CD8-positive, alpha-beta memory T cell (primary cell): Measurements from ENCODE around the gene SLC37A1. TPM values are rescaled to one million over a fixed set of nuclear protein-coding genes. Genes with fewer than 3 reads are reported as not detected.

Experiments used
- CTCF ChIA-PET: fragments of 350-600 bp; sonication (Branson Sonifier 250); formaldehyde crosslinking; loops from one replicate; lab custom pipeline; 2021; ENCODE audit warnings: antibody characterized with exemption; lab: Charles Lee
- POLR2A ChIA-PET: fragments of 350-600 bp; sonication (Branson Sonifier 250); formaldehyde crosslinking; loops from one replicate; lab custom pipeline; 2021; ENCODE audit warnings: antibody characterized with exemption; lab: Charles Lee
- DNase-seq, 5 donors: peaks; one replicate each; pipeline versions ENCODE4 v3.0.0 to v3.0.0-alpha.2; 2020 to 2022; ENCODE audit warnings: mixed read lengths in 1 of 5
- H3K27ac ChIP-seq: one replicate; pipeline ENCODE4 v1.7.0; 2013; ENCODE audit warnings: low read depth, mild to moderate bottlenecking, low read length, moderate library complexity
- H3K27me3 ChIP-seq: 2 replicates; pipeline ENCODE4 v1.7.0; 2013; ENCODE audit warnings: low read length, mild to moderate bottlenecking; ENCODE audit not compliant: insufficient read depth, poor library complexity, severe bottlenecking
- H3K36me3 ChIP-seq: 2 replicates; pipeline ENCODE4 v1.7.0; 2013; ENCODE audit warnings: mild to moderate bottlenecking, low read length, moderate library complexity; ENCODE audit not compliant: insufficient read depth
- H3K4me1 ChIP-seq: 2 replicates; pipeline ENCODE4 v1.7.0; 2013; ENCODE audit warnings: mild to moderate bottlenecking, low read length, moderate library complexity; ENCODE audit not compliant: insufficient read depth
- H3K4me3 ChIP-seq: 2 replicates; pipeline ENCODE4 v1.7.0; 2013; ENCODE audit warnings: mild to moderate bottlenecking, low read length
- H3K9me3 ChIP-seq: 2 replicates; pipeline ENCODE4 v1.7.0; 2013; ENCODE audit warnings: mild to moderate bottlenecking, low read length
- H3K27ac Mint-ChIP-seq, 8 donors: one replicate each; pipeline ENCODE4 v1.8.0; 2020 to 2021; ENCODE audit warnings: mixed read lengths in 8 of 8, mild to moderate bottlenecking in 6 of 8, inconsistent platforms in 3 of 8, moderate library complexity in 3 of 8
- H3K27me3 Mint-ChIP-seq, 2 donors: one replicate each; pipeline ENCODE4 v1.8.0; 2020 to 2021; ENCODE audit warnings: mixed read lengths in 2 of 2, mild to moderate bottlenecking in 1 of 2, moderate library complexity in 1 of 2
- H3K36me3 Mint-ChIP-seq, 3 donors: one replicate each; pipeline ENCODE4 v1.8.0; 2020 to 2021; ENCODE audit warnings: mixed read lengths in 3 of 3, inconsistent platforms in 1 of 3, mild to moderate bottlenecking in 1 of 3
- H3K4me1 Mint-ChIP-seq, 3 donors: one replicate each; pipeline ENCODE4 v1.8.0; 2020 to 2021; ENCODE audit warnings: mixed read lengths in 3 of 3, inconsistent platforms in 1 of 3, mild to moderate bottlenecking in 1 of 3
- H3K4me3 Mint-ChIP-seq, 7 donors: one replicate each; pipeline ENCODE4 v1.8.0; 2020 to 2021; ENCODE audit warnings: mixed read lengths in 7 of 7, mild to moderate bottlenecking in 6 of 7, moderate library complexity in 4 of 7, inconsistent platforms in 2 of 7
- H3K9me3 Mint-ChIP-seq, 5 donors: one replicate each; pipeline ENCODE4 v1.8.0; 2020 to 2022; ENCODE audit warnings: mixed read lengths in 5 of 5, mild to moderate bottlenecking in 3 of 5, moderate library complexity in 2 of 5, inconsistent platforms in 1 of 5
- polyA plus RNA-seq: library from polyadenylated mRNA; unstranded; fragments of 300-500 nt; fragmentation: Illumina TruSeq; gene quantifications from one replicate; pipeline ENCODE4 v1.2.3, GENCODE V29; 2021
- total RNA-seq, 2 experiments: library from RNA; stranded (reverse); gene quantifications; one replicate each; pipeline ENCODE4 v1.2.3, GENCODE V29; 2021

SLC37A1 gene
- total and polyA plus RNA-seq, 3 experiments from 2014 or later: 6.5 to 16.9 (median 16.6) TPM

- peaks cover 18% of the 10 kb centered on the region for H3K4me1 ChIP-seq
- POLR2A ChIA-PET: no interaction called here
- H3K36me3 Mint-ChIP-seq: no peaks in the 10 kb centered on the region
- H3K4me3 Mint-ChIP-seq: no peak overlapping the region
- H3K9me3 Mint-ChIP-seq: no peaks in the 10 kb centered on the region
- H3K27ac Mint-ChIP-seq: peak overlapping the region in 1 of 8 donors; percentile 19
- no peaks in the 10 kb centered on the region for H3K9me3 ChIP-seq
- no peak overlapping the region for H3K4me3 ChIP-seq
- H3K27ac ChIP-seq: no peak overlapping the region
- no peaks in the 10 kb centered on the region for H3K36me3 ChIP-seq
- H3K27me3 Mint-ChIP-seq: peaks cover 0 to 9% of the 10 kb centered on the region in 2 donors
- peaks cover 22 to 28% (median 27%) of the 10 kb centered on the region in 3 donors for H3K4me1 Mint-ChIP-seq
- CTCF ChIA-PET: no interaction called here
- H3K27me3 ChIP-seq: no peaks in the 10 kb centered on the region
- DNase-seq: no peak
Measured at GRCh38 chr21:42499444-42500112, 14.1 kb upstream of the SLC37A1 start.

- no peak overlapping the region for H3K4me3 Mint-ChIP-seq
- Histone ChIP-seq H3K27ac (no peak overlapping the region), H3K4me3 (no peak overlapping the region), H3K9me3 (no peaks in the 10 kb centered on the region), H3K4me1 (peaks cover 18% of the 10 kb centered on the region), H3K36me3 (no peaks in the 10 kb centered on the region), H3K27me3 (no peaks in the 10 kb centered on the region)
- H3K27me3 Mint-ChIP-seq: peaks cover 0 to 5% of the 10 kb centered on the region in 2 donors
- ChIA-PET CTCF (no interaction called here), POLR2A (no interaction called here)
- peaks cover 24 to 33% (median 27%) of the 10 kb centered on the region in 3 donors for H3K4me1 Mint-ChIP-seq
- H3K36me3 Mint-ChIP-seq: no peaks in the 10 kb centered on the region
- H3K27ac Mint-ChIP-seq: no peak overlapping the region
- no peaks in the 10 kb centered on the region for H3K9me3 Mint-ChIP-seq
- no peak for DNase-seq
Measured at GRCh38 chr21:42500225-42500624, 13.4 kb upstream of the SLC37A1 start.

GRCh38 chr21:42500736-42501135 lies 12.9 kb upstream of the SLC37A1 start:
- Histone ChIP-seq H3K27me3 (no peaks in the 10 kb centered on the region), H3K9me3 (no peaks in the 10 kb centered on the region), H3K4me1 (peaks cover 15% of the 10 kb centered on the region), H3K27ac (no peak overlapping the region), H3K36me3 (no peaks in the 10 kb centered on the region), H3K4me3 (no peak overlapping the region)
- H3K4me3 Mint-ChIP-seq: no peak overlapping the region
- no peaks in the 10 kb centered on the region for H3K9me3 Mint-ChIP-seq
- no peaks in the 10 kb centered on the region for H3K36me3 Mint-ChIP-seq
- H3K27ac Mint-ChIP-seq: no peak overlapping the region
- ChIA-PET POLR2A (no interaction called here), CTCF (no interaction called here)
- no peak for DNase-seq
- peaks cover 0 to 6% of the 10 kb centered on the region in 2 donors for H3K27me3 Mint-ChIP-seq
- H3K4me1 Mint-ChIP-seq: peaks cover 22 to 29% (median 23%) of the 10 kb centered on the region in 3 donors

- ChIA-PET POLR2A (no interaction called here), CTCF (no interaction called here)
- H3K4me3 Mint-ChIP-seq: no peak overlapping the region
- H3K4me1 ChIP-seq: peaks cover 6% of the 10 kb centered on the region
- H3K27me3 ChIP-seq: no peaks in the 10 kb centered on the region
- H3K9me3 ChIP-seq: no peaks in the 10 kb centered on the region
- no peaks in the 10 kb centered on the region for H3K36me3 Mint-ChIP-seq
- no peaks in the 10 kb centered on the region for H3K36me3 ChIP-seq
- peaks cover 10 to 16% (median 10%) of the 10 kb centered on the region in 3 donors for H3K4me1 Mint-ChIP-seq
- H3K4me3 ChIP-seq: no peak overlapping the region
- no peak for DNase-seq
- peak overlapping the region in 3 of 8 donors; percentile 30 to 79 (median 59) for H3K27ac Mint-ChIP-seq
- H3K27me3 Mint-ChIP-seq: peaks cover 0 to 1% of the 10 kb centered on the region in 2 donors
- no peaks in the 10 kb centered on the region for H3K9me3 Mint-ChIP-seq
- no peak overlapping the region for H3K27ac ChIP-seq
Measured at GRCh38 chr21:42503711-42504110, 9.9 kb upstream of the SLC37A1 start.

GRCh38 chr21:42505090-42505726 lies 8.4 kb upstream of the SLC37A1 start:
- Histone ChIP-seq H3K36me3 (no peaks in the 10 kb centered on the region), H3K4me1 (peaks cover 6% of the 10 kb centered on the region), H3K27ac (no peak overlapping the region), H3K27me3 (no peaks in the 10 kb centered on the region), H3K9me3 (no peaks in the 10 kb centered on the region), H3K4me3 (no peak overlapping the region)
- ChIA-PET POLR2A (no interaction called here), CTCF (interaction anchor here (0.9 kb wide), 1 partner anchor 101 kb away, joined by 3 read pairs; the partner anchor contains the start of gene UBASH3A)
- H3K36me3 Mint-ChIP-seq: no peaks in the 10 kb centered on the region
- peaks cover 0 to 1% of the 10 kb centered on the region in 2 donors for H3K27me3 Mint-ChIP-seq
- H3K9me3 Mint-ChIP-seq: no peaks in the 10 kb centered on the region
- H3K4me3 Mint-ChIP-seq: no peak overlapping the region
- peaks cover 10 to 16% (median 10%) of the 10 kb centered on the region in 3 donors for H3K4me1 Mint-ChIP-seq
- DNase-seq: no peak
- H3K27ac Mint-ChIP-seq: peak overlapping the region in 1 of 8 donors; percentile 35

- H3K36me3 Mint-ChIP-seq: no peaks in the 10 kb centered on the region
- H3K27me3 Mint-ChIP-seq: peaks cover 0 to 1% of the 10 kb centered on the region in 2 donors
- Histone ChIP-seq H3K4me3 (no peak overlapping the region), H3K27me3 (no peaks in the 10 kb centered on the region), H3K36me3 (no peaks in the 10 kb centered on the region), H3K9me3 (no peaks in the 10 kb centered on the region), H3K4me1 (peaks cover 6% of the 10 kb centered on the region), H3K27ac (no peak overlapping the region)
- DNase-seq: no peak
- H3K4me3 Mint-ChIP-seq: no peak overlapping the region
- no peak overlapping the region for H3K27ac Mint-ChIP-seq
- peaks cover 12 to 19% (median 14%) of the 10 kb centered on the region in 3 donors for H3K4me1 Mint-ChIP-seq
- POLR2A ChIA-PET: no interaction called here
- CTCF ChIA-PET: no interaction called here
- H3K9me3 Mint-ChIP-seq: no peaks in the 10 kb centered on the region
Measured at GRCh38 chr21:42507418-42507817, 6.2 kb upstream of the SLC37A1 start.

GRCh38 chr21:42508371-42508770 lies 5.3 kb upstream of the SLC37A1 start:
- Mint-ChIP-seq H3K4me1 (peaks cover 12 to 25% (median 14%) of the 10 kb centered on the region in 3 donors), H3K27me3 (peaks cover 0 to 1% of the 10 kb centered on the region in 2 donors), H3K4me3 (no peak overlapping the region), H3K27ac (no peak overlapping the region), H3K9me3 (no peaks in the 10 kb centered on the region), H3K36me3 (peaks cover 0 to 1% (median 0%) of the 10 kb centered on the region in 3 donors)
- Histone ChIP-seq H3K27me3 (no peaks in the 10 kb centered on the region), H3K4me1 (peaks cover 12% of the 10 kb centered on the region), H3K36me3 (no peaks in the 10 kb centered on the region), H3K9me3 (no peaks in the 10 kb centered on the region), H3K4me3 (no peak overlapping the region), H3K27ac (no peak overlapping the region)
- POLR2A ChIA-PET: no interaction called here
- DNase-seq: no peak
- CTCF ChIA-PET: no interaction called here

- Histone ChIP-seq H3K36me3 (no peaks in the 10 kb centered on the region), H3K4me3 (no peak overlapping the region), H3K4me1 (peaks cover 6% of the 10 kb centered on the region), H3K9me3 (no peaks in the 10 kb centered on the region), H3K27ac (no peak overlapping the region), H3K27me3 (no peaks in the 10 kb centered on the region)
- Mint-ChIP-seq H3K4me3 (no peak overlapping the region), H3K9me3 (no peaks in the 10 kb centered on the region), H3K4me1 (peaks cover 5 to 16% (median 5%) of the 10 kb centered on the region in 3 donors), H3K27me3 (peaks cover 0 to 1% of the 10 kb centered on the region in 2 donors), H3K27ac (peak overlapping the region in 1 of 8 donors; percentile 32), H3K36me3 (peaks cover 0 to 1% (median 0%) of the 10 kb centered on the region in 3 donors)
- CTCF ChIA-PET: no interaction called here
- POLR2A ChIA-PET: no interaction called here
- no peak for DNase-seq
Measured at GRCh38 chr21:42509244-42509643, 4.4 kb upstream of the SLC37A1 start.
